ENCODE results near the gene CFAP57. TPM values are rescaled to one million over a fixed set of nuclear protein-coding genes. Genes with fewer than 3 reads are reported as not detected.
"Not testable (repeated sequence)": the region's sequence is repeated elsewhere in the genome, so short reads cannot be mapped to it uniquely, and the experiment has no call there.

CFAP57 gene
- total RNA-seq, 1 donor from 2014 or later, result 4.8 TPM

GRCh38 chr1:43135857-43136781 lies 36.0 kb upstream of the CFAP57 start:
- DNase-seq (ENCODE audit: low read depth), result no peak
- no peak for TF ChIP-seq CTCF (IDR thresholded peaks at IDR 0.05; ENCODE audit: insufficient read depth, low read length, poor library complexity, severe bottlenecking)

GRCh38 chr1:43137445-43138052 lies 34.6 kb upstream of the CFAP57 start:
- TF ChIP-seq CTCF (IDR thresholded peaks at IDR 0.05; ENCODE audit: insufficient read depth, low read length, poor library complexity, severe bottlenecking), result no peak
- H3K36me3 ChIP-seq (ENCODE audit: control insufficient read depth, insufficient read depth, low read length), result no peaks in the 10 kb centered on the region
- H3K4me3 ChIP-seq (ENCODE audit: low read depth, low read length), result no peak overlapping the region
- DNase-seq (ENCODE audit: low read depth), result no peak
- no peaks in the 10 kb centered on the region for H3K27me3 ChIP-seq (ENCODE audit: control insufficient read depth, insufficient read depth, low read length)

More at GRCh38 chr1:43135857-43136781, 36.0 kb upstream of the CFAP57 start:
- Histone ChIP-seq H3K4me3 (ENCODE audit: low read depth, low read length) (no peak overlapping the region), H3K27me3 (ENCODE audit: control insufficient read depth, insufficient read depth, low read length) (no peaks in the 10 kb centered on the region), H3K36me3 (ENCODE audit: control insufficient read depth, insufficient read depth, low read length) (no peaks in the 10 kb centered on the region)

GRCh38 chr1:43139295-43139694 lies 32.8 kb upstream of the CFAP57 start:
- not testable (repeated sequence) for H3K4me3 ChIP-seq (ENCODE audit: low read depth, low read length); DNase-seq (ENCODE audit: low read depth); H3K36me3 ChIP-seq (ENCODE audit: control insufficient read depth, insufficient read depth, low read length); H3K27me3 ChIP-seq (ENCODE audit: control insufficient read depth, insufficient read depth, low read length)

- DNase-seq (ENCODE audit: low read depth), result no peak
- no peak overlapping the region for H3K4me3 ChIP-seq (ENCODE audit: low read depth, low read length)
- TF ChIP-seq CTCF (IDR thresholded peaks at IDR 0.05; ENCODE audit: insufficient read depth, low read length, poor library complexity, severe bottlenecking), result no peak
- H3K27me3 ChIP-seq (ENCODE audit: control insufficient read depth, insufficient read depth, low read length), result peaks cover under 1% of the 10 kb centered on the region
- no peaks in the 10 kb centered on the region for H3K36me3 ChIP-seq (ENCODE audit: control insufficient read depth, insufficient read depth, low read length)
Observed at GRCh38 chr1:43140010-43140409, 32.1 kb upstream of the CFAP57 start.

- Histone ChIP-seq H3K36me3 (ENCODE audit: control insufficient read depth, insufficient read depth, low read length) (no peaks in the 10 kb centered on the region), H3K27me3 (ENCODE audit: control insufficient read depth, insufficient read depth, low read length) (peaks cover 2% of the 10 kb centered on the region), H3K4me3 (ENCODE audit: low read depth, low read length) (no peak overlapping the region)
- no peak for TF ChIP-seq CTCF (IDR thresholded peaks at IDR 0.05; ENCODE audit: insufficient read depth, low read length, poor library complexity, severe bottlenecking)
- DNase-seq (ENCODE audit: low read depth), result no peak
Observed at GRCh38 chr1:43140583-43140982, 31.5 kb upstream of the CFAP57 start.

GRCh38 chr1:43143441-43143888 lies 28.7 kb upstream of the CFAP57 start:
- Histone ChIP-seq H3K27me3 (ENCODE audit: control insufficient read depth, insufficient read depth, low read length) (peaks cover 5% of the 10 kb centered on the region), H3K4me3 (ENCODE audit: low read depth, low read length) (no peak overlapping the region), H3K36me3 (ENCODE audit: control insufficient read depth, insufficient read depth, low read length) (no peaks in the 10 kb centered on the region)
- TF ChIP-seq CTCF (IDR thresholded peaks at IDR 0.05; ENCODE audit: insufficient read depth, low read length, poor library complexity, severe bottlenecking), result peak; percentile 35
- no peak for DNase-seq (ENCODE audit: low read depth)

All from kidney epithelial cell (primary cell).